HG02759 (cell line): ENCODE measurements around the gene OSGEP.

ENCODE experiments used
- ATAC-seq: cut with Tn5 transposase; IDR thresholded peaks from one replicate; pipeline ENCODE4 v1.9.1; 2021; ENCODE audit warnings: mild to moderate bottlenecking, moderate library complexity; ENCODE audit not compliant: unreplicated experiment

OSGEP gene

DNA sequence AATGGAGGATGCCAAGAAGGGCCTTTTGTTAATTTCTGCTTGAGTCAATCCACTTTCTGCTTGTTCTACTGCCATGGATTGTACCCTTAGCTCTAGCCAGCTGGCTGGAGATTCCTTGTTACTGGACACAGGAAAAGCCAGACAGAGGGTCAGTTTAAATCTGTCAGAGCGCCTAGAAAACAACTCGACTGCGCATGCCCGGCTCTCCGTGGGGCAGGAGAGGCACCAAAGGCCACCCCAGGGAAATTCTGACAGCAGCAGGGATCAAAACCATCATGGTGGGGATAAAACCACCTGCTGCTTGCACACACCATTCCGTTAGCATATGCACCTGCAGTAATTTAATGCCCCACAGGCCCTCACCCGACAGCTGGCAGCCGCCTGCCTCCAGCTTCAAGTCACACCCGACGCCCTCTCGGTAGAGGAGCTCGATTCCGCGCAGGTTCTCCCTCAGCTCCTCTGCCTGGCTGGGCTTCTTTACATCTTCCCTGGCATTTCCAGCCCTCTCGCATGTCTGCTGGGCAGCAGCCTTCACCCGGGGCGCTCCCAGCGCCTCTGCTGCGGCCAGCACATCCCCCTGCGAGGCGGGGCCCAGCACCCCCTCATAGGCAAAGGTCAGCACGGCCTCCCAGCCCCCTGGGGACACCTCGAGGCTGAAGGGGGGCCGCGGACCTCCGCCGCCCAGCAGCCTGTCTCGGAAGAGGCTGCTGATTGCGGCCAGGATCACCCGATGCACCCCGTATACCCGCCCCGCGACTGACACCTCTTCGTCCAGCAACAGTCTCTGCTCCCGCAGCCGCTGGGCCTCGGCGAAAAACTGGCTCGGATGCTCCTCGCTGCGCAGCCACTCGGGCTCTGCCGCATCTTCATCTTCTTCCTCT is 19.7 kb downstream of the OSGEP start:
- no peak for ATAC-seq

DNA sequence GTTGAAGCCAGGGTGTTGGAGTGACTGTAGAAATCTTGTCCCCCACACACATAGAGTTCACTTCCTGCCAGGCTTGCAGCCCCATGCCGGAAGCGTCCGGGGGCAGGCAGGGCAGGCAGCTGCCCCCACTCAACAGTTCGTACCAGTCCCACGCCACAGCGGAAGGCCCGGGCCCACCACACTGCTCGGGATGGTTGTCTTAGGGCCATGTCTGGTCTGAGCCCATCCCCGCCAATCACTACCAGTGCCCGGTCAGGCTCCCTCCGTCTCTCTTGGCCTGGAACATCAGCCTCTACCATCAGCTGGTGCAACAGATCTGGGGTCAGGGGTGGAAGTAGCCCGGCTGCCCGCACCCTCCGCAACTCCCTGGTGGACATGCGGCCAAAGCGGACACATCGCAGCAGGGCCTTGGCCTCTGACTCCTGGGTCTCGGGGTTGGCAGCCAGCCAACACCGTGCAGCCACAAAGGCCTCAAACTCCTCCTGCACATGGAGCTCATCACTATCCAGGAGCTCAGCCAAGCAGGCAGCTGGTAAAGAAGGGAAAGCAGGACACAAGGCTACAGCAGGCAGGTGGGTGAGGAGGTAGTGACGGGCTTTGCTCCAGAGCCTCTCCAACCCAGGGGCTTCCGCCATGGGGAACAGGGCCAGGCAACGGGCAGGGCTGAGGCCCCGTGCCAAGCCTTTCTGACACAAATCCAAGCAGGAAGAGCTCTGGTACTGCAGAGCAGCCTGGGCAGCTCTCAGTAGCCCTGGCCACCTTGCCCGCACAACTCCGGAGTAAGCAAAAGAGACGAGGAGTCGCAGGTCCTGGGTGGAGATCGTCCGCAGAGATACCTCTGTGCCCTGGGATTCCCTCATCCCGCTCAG is 24.6 kb downstream of the OSGEP start:
- no peak for ATAC-seq

GRCh38 chr14:20428802-20429201 is 25.8 kb downstream of the OSGEP start:
- no peak for ATAC-seq

- peak; percentile 49 for ATAC-seq
Measured at GRCh38 chr14:20428010-20428365, 26.6 kb downstream of the OSGEP start.

DNA sequence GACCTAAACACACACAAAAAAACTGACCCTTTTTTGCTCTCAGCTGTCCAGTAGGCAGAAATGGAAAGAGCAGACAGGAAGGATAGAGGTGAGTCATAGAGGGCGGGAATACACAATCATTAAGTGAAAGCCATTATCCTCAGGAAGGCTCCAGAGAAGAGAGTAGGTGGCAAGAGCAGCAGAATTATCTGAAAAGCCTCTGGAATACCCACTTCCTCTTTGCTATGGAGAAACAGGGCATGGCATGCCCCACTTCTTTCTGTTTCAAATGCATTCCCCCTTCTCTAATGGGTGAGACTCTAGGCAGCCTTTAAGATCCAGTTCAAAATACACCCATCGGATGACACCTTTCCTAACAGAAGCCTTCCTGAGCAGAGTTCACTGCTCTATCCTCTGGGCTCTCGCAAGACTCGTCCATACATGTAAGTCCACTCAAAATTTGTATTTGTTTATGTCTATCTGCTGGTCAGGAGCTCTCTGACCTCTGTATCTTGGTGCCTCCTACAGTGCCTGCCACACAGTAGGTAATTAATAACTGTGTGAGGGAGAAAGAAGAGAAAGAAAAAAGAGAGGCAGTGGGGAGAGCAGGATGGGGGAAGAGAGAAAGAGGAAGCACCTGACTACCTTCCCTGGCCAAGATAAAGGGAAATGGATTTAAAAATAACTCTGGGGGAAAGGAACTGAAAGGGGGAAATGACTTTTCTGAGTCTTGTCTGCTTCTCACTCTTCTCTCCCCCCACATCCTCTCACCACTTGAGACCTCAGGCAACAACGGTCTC is 27.2 kb downstream of the OSGEP start:
- ATAC-seq = peak; percentile 79

DNA sequence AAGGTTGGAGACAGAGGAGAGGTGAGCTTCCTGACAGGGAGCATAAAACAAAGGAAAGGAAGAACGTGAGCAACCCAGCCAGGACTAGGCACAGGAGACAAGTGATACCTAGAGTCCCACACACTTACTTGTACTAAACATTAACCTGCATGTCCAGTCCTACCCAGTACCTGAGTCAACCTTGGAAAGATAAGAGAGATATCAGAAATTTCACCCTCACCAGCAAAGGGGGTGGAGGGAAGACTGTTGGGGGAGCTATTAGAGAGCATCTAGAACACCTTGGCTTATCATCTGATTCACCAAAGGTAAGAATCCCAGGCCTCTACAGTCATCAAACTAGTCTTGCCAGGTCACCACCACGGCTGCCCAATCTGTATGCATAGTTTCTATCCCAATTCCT is 29.8 kb downstream of the OSGEP start:
- no peak for ATAC-seq

DNA sequence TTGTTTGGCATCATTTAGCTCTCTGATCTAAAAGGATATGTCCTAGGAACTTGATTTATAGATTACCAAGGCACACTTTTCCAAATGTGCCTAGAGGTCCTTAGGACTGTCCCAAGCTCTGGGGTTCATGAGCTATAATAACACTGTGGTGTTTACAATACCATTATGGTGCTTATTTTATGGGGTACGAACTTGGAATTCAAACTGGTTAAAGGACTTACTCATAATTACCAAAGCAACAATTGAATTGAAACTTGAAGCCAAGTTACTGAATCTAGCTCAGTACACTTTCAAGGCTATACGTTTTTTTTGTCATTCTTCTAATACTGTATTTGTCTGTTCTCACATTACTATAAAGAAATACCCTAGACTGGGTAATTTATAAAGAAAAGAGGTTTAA is 31.7 kb downstream of the OSGEP start:
- no peak for ATAC-seq

GRCh38 chr14:20421267-20421666 is 33.3 kb downstream of the OSGEP start:
- ATAC-seq = no peak

GRCh38 chr14:20419419-20419818 is 35.2 kb downstream of the OSGEP start:
- no peak for ATAC-seq

DNA sequence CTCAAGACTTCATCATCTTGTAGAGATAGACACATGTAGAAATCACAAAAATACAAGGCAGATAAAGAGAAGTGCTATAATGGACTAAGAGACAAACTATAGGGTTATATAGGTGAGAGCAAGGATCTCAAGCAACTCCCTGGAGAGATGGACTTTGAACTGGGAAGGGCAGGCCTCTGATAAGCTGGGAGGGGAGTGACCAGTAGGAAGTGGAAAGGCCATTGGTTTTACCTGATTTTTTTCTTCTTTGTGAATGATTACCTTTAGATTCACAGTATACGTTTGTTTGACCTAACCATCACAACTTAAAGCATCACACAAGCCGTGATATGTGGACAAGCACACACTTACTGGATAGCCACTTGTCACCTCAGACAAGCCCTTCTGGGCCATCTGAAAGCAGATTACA is 36.1 kb downstream of the OSGEP start:
- no peak for ATAC-seq

DNA sequence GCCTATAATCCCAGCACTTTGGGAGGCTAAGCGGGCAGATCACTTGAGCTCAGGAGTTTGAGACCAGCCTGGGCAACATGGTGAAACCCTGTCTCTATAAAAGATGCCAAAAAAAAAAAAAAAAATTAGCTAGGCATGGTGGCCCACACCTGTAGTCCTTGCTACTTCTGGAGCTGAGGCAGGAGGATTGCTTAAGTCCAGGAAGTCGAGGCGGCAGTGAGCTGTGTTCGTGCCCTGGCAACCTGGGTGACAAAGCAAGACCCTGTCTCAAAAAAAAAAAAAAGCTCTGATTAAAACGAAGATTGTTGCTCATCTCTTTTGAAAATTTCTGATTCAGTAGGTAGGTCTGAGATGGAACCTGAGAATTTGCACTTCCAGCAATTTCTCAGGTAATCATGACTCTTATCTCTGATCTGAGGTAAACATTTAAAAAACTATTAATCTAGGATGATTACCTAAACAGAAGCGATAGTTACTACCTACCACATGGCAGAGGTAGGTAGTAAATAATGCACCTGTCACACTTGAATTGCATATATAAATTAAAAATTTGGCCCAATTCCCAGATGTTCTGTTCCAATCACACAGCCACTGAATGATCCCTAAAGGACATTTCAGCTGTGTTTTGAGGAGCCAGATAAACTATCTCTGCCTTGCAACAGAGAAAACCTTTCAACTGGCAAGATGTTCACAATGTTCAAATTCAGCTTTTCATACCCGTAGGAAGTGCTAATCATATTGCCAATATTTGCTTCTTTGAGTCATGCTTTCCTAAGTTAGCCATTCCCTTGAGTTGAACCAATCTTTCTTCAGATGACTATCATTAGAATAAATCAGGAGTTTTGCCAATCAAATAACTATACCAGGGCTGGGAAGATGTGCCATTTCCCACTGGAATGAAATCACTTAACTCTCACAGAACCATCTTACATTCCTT is 37.1 kb downstream of the OSGEP start:
- no peak for ATAC-seq

DNA sequence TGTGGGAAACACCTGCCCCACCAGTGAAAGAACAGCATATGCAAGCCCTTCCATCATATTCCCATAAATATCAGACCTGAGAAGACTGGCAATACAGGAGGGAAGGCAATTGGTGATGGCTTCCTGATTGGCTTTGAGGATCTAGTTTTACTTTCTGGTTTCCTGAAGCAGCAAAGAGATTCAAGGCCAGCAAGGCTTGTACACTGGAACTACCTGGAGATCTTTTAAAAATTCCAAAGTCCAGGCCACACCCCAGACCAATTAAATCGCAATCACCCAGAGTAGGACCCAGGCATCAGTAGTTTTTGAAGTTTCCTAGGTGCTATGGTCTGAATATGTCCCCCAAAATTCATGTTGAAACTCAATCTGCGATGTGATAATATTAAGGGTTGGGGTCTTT is 38.4 kb downstream of the OSGEP start:
- ATAC-seq = no peak

DNA sequence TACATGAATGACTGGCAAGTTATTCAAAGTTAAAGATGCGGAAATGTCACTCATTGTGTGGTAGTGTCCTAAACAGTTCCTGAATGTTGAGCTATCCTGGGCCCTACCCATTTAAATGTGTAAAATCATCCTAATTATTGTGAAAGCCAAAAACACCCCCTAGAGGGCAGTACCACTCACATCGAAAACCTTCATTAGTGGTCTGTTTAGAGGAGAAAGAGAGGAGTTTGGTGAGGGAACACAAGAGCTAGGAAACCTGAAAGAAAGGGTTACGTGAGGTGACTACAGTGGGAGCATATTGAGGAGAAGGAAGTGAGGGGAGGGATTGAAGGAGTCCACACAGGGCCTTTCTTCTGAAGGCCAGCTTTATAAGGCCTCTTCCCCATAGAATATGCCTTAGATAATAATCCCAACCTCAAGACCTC is 38.8 kb downstream of the OSGEP start:
- peak; percentile 42 for ATAC-seq

GRCh38 chr14:20413744-20414082 is 40.9 kb downstream of the OSGEP start:
- peak; percentile 46 for ATAC-seq

- peak; percentile 86 for ATAC-seq
Measured at GRCh38 chr14:20412876-20413743, 41.5 kb downstream of the OSGEP start, which contains the start of gene TEP1. Gene TEP1 (minus strand): TSS chr14:20413501. CDS start chr14:20408439, 5,062 bp downstream.

GRCh38 chr14:20412411-20412810 is 42.2 kb downstream of the OSGEP start:
- ATAC-seq = peak; percentile 44

DNA sequence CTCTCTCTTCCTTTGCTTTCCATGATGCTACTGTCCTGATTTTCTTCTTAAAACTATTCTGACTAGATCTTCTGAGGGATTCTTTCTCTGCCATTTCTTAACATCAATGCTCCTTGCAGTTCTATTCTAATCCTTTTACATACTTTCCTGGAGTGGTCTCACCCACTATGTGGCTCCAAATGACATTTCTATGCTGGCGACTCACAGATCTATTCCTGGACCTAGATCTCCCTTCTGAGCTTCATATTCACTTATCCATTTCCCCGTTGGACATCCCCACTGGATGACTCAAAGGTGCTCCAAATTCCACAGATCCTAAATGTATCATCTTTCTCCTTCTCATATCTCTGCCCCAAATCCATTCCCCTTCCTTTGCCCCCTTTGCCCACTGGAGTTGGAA is 45.4 kb downstream of the OSGEP start:
- no peak for ATAC-seq

DNA sequence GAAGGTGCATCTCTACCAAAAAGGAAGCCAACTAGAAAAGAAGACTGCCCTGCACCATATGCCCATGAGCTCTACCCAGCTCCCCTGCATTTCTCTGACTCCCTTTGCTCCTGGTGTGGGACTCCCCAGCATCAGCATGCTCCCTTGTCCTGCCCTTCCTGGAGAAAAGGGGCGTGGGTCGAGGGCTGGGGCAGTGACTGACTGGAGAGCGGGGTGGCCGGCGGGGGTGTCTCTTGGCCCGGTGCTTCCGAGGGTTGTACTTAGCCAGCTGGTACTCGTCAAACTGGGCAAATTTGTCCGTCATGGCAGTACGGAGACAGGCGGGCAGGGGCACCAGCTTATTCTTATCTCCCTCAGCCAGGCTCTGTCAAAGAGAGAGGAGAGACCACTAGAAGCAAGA is 51.1 kb downstream of the OSGEP start:
- no peak for ATAC-seq

- no peak for ATAC-seq
Measured at GRCh38 chr14:20400965-20401593, 53.5 kb downstream of the OSGEP start.
